Measurements from ENCODE around the gene USP25.
"Not testable (repeated sequence)": the region's sequence is repeated elsewhere in the genome, so short reads cannot be mapped to it uniquely, and the experiment has no call there.

The USP25 gene

GRCh38 chr21:15735931-15736330, 6.1 kb downstream of the USP25 start:
- H2AFZ ChIP-seq (ENCODE audit: low read length); H3K9ac ChIP-seq (ENCODE audit: low read depth, low read length, poor library complexity); H2BK120ac ChIP-seq (ENCODE audit: low read depth, low read length); H3K14ac ChIP-seq (ENCODE audit: low read length); H3K23ac ChIP-seq (ENCODE audit: low read depth, low read length, poor library complexity); H2BK12ac ChIP-seq (ENCODE audit: low read length); H3K36me3 ChIP-seq (replicated peaks in 1 of 2; ENCODE audit: control insufficient read depth in 2 of 2, insufficient read depth in 2 of 2, low read length in 2 of 2); H2BK5ac ChIP-seq (ENCODE audit: low read length); H3K79me1 ChIP-seq (ENCODE audit: low read depth, low read length); H3K27ac ChIP-seq (replicated peaks; ENCODE audit: low read length); H3K4ac ChIP-seq (ENCODE audit: low read length); H2AK5ac ChIP-seq (ENCODE audit: low read depth, low read length); DNase-seq (ENCODE audit: low spot score); H3K9me3 ChIP-seq (replicated peaks in 1 of 2; ENCODE audit: control insufficient read depth in 2 of 2, insufficient read depth in 1 of 2, low read depth in 1 of 2, low read length in 2 of 2); H3K18ac ChIP-seq (ENCODE audit: low read length); H4K91ac ChIP-seq (ENCODE audit: low read depth, low read length, poor library complexity); H3K4me2 ChIP-seq (ENCODE audit: insufficient read depth, low read length, poor library complexity, severe bottlenecking); H3K27me3 ChIP-seq (ENCODE audit: control insufficient read depth in 3 of 3, insufficient read depth in 3 of 3, low read depth in 1 of 3, low read length in 3 of 3); H4K8ac ChIP-seq (ENCODE audit: low read depth, low read length); H3K4me1 ChIP-seq (ENCODE audit: control insufficient read depth in 2 of 2, insufficient read depth in 1 of 2, low read depth in 1 of 2, low read length in 2 of 2); H2BK15ac ChIP-seq (ENCODE audit: low read length); H3K4me3 ChIP-seq (ENCODE audit: low read length in 2 of 2): not testable (repeated sequence)
- no CpG with 5 or more reads among the region's 4 CpGs for WGBS, 2 donors (ENCODE audit: extremely low coverage in 2 of 2, insufficient read length in 2 of 2, insufficient replicate concordance in 1 of 2)

GRCh38 chr21:15738779-15739178, 9.0 kb downstream of the USP25 start:
- not testable (repeated sequence) for H2BK120ac ChIP-seq (ENCODE audit: low read depth, low read length); H4K8ac ChIP-seq (ENCODE audit: low read depth, low read length); H3K9ac ChIP-seq (ENCODE audit: low read depth, low read length, poor library complexity); H2BK15ac ChIP-seq (ENCODE audit: low read length); H3K4me2 ChIP-seq (ENCODE audit: insufficient read depth, low read length, poor library complexity, severe bottlenecking); H3K36me3 ChIP-seq (replicated peaks in 1 of 2; ENCODE audit: control insufficient read depth in 2 of 2, insufficient read depth in 2 of 2, low read length in 2 of 2); H3K18ac ChIP-seq (ENCODE audit: low read length); H3K14ac ChIP-seq (ENCODE audit: low read length); DNase-seq (ENCODE audit: low spot score); H2BK12ac ChIP-seq (ENCODE audit: low read length); H3K4ac ChIP-seq (ENCODE audit: low read length); H2AK5ac ChIP-seq (ENCODE audit: low read depth, low read length); H4K91ac ChIP-seq (ENCODE audit: low read depth, low read length, poor library complexity); H3K4me3 ChIP-seq (ENCODE audit: low read length in 2 of 2); H3K79me1 ChIP-seq (ENCODE audit: low read depth, low read length); H3K27me3 ChIP-seq (ENCODE audit: control insufficient read depth in 3 of 3, insufficient read depth in 3 of 3, low read depth in 1 of 3, low read length in 3 of 3); H2AFZ ChIP-seq (ENCODE audit: low read length); H3K4me1 ChIP-seq (ENCODE audit: control insufficient read depth in 2 of 2, insufficient read depth in 1 of 2, low read depth in 1 of 2, low read length in 2 of 2); H3K27ac ChIP-seq (replicated peaks; ENCODE audit: low read length); H3K23ac ChIP-seq (ENCODE audit: low read depth, low read length, poor library complexity); H2BK5ac ChIP-seq (ENCODE audit: low read length)
- no CpG with 5 or more reads among the region's 10 CpGs for WGBS, 2 donors (ENCODE audit: extremely low coverage in 2 of 2, insufficient read length in 2 of 2, insufficient replicate concordance in 1 of 2)
- H3K9me3 ChIP-seq (replicated peaks in 1 of 2; ENCODE audit: control insufficient read depth in 2 of 2, insufficient read depth in 1 of 2, low read depth in 1 of 2, low read length in 2 of 2) = peaks cover 0 to 22% of the 10 kb centered on the region in 2 donors

GRCh38 chr21:15740383-15740782, 10.6 kb downstream of the USP25 start:
- Histone ChIP-seq H3K27ac (replicated peaks; ENCODE audit: low read length) (no peak overlapping the region), H4K91ac (ENCODE audit: low read depth, low read length, poor library complexity) (no peak overlapping the region), H3K9me3 (replicated peaks in 1 of 2; ENCODE audit: control insufficient read depth in 2 of 2, insufficient read depth in 1 of 2, low read depth in 1 of 2, low read length in 2 of 2) (peaks cover 0 to 24% of the 10 kb centered on the region in 2 donors), H2BK15ac (ENCODE audit: low read length) (no peak overlapping the region), H3K14ac (ENCODE audit: low read length) (no peak overlapping the region), H3K18ac (ENCODE audit: low read length) (no peak overlapping the region), H3K79me1 (ENCODE audit: low read depth, low read length) (peaks cover 4% of the 10 kb centered on the region), H2AFZ (ENCODE audit: low read length) (no peak overlapping the region), H3K4me1 (ENCODE audit: control insufficient read depth in 2 of 2, insufficient read depth in 1 of 2, low read depth in 1 of 2, low read length in 2 of 2) (peaks cover 8 to 9% of the 10 kb centered on the region in 2 donors), H3K4ac (ENCODE audit: low read length) (no peak overlapping the region), H2BK12ac (ENCODE audit: low read length) (no peak overlapping the region), H3K23ac (ENCODE audit: low read depth, low read length, poor library complexity) (no peak overlapping the region), H4K8ac (ENCODE audit: low read depth, low read length) (no peak overlapping the region), H3K4me3 (ENCODE audit: low read length in 2 of 2) (no peak overlapping the region), H2AK5ac (ENCODE audit: low read depth, low read length) (no peak overlapping the region), H3K4me2 (ENCODE audit: insufficient read depth, low read length, poor library complexity, severe bottlenecking) (no peak overlapping the region), H2BK120ac (ENCODE audit: low read depth, low read length) (no peak overlapping the region), H2BK5ac (ENCODE audit: low read length) (no peak overlapping the region), H3K36me3 (replicated peaks in 1 of 2; ENCODE audit: control insufficient read depth in 2 of 2, insufficient read depth in 2 of 2, low read length in 2 of 2) (peaks cover 5 to 6% of the 10 kb centered on the region in 2 donors), H3K9ac (ENCODE audit: low read depth, low read length, poor library complexity) (no peak overlapping the region), H3K27me3 (ENCODE audit: control insufficient read depth in 3 of 3, insufficient read depth in 3 of 3, low read depth in 1 of 3, low read length in 3 of 3) (no peaks in the 10 kb centered on the region)
- WGBS, 2 donors (ENCODE audit: extremely low coverage in 2 of 2, insufficient read length in 2 of 2, insufficient replicate concordance in 1 of 2) = no CpG with 5 or more reads among the region's 3 CpGs
- no peak for DNase-seq (ENCODE audit: low spot score)

- Histone ChIP-seq H2BK120ac (ENCODE audit: low read depth, low read length) (no peak overlapping the region), H3K4me1 (ENCODE audit: control insufficient read depth in 2 of 2, insufficient read depth in 1 of 2, low read depth in 1 of 2, low read length in 2 of 2) (peaks cover 8 to 9% of the 10 kb centered on the region in 2 donors), H3K9me3 (replicated peaks in 1 of 2; ENCODE audit: control insufficient read depth in 2 of 2, insufficient read depth in 1 of 2, low read depth in 1 of 2, low read length in 2 of 2) (peaks cover 0 to 23% of the 10 kb centered on the region in 2 donors), H3K4me3 (ENCODE audit: low read length in 2 of 2) (no peak overlapping the region), H3K18ac (ENCODE audit: low read length) (no peak overlapping the region), H3K27ac (replicated peaks; ENCODE audit: low read length) (no peak overlapping the region), H4K91ac (ENCODE audit: low read depth, low read length, poor library complexity) (no peak overlapping the region), H2BK5ac (ENCODE audit: low read length) (no peak overlapping the region), H3K23ac (ENCODE audit: low read depth, low read length, poor library complexity) (no peak overlapping the region), H4K8ac (ENCODE audit: low read depth, low read length) (no peak overlapping the region), H2BK15ac (ENCODE audit: low read length) (no peak overlapping the region), H3K4ac (ENCODE audit: low read length) (no peak overlapping the region), H3K79me1 (ENCODE audit: low read depth, low read length) (peaks cover 2% of the 10 kb centered on the region), H3K14ac (ENCODE audit: low read length) (no peak overlapping the region), H3K9ac (ENCODE audit: low read depth, low read length, poor library complexity) (no peak overlapping the region), H2AK5ac (ENCODE audit: low read depth, low read length) (no peak overlapping the region), H3K36me3 (replicated peaks in 1 of 2; ENCODE audit: control insufficient read depth in 2 of 2, insufficient read depth in 2 of 2, low read length in 2 of 2) (peaks cover 5 to 6% of the 10 kb centered on the region in 2 donors), H3K4me2 (ENCODE audit: insufficient read depth, low read length, poor library complexity, severe bottlenecking) (no peak overlapping the region), H2BK12ac (ENCODE audit: low read length) (no peak overlapping the region), H2AFZ (ENCODE audit: low read length) (no peak overlapping the region), H3K27me3 (ENCODE audit: control insufficient read depth in 3 of 3, insufficient read depth in 3 of 3, low read depth in 1 of 3, low read length in 3 of 3) (no peaks in the 10 kb centered on the region)
- WGBS, 2 donors (ENCODE audit: extremely low coverage in 2 of 2, insufficient read length in 2 of 2, insufficient replicate concordance in 1 of 2) = no CpG with 5 or more reads among the region's 1 CpG
- no peak for DNase-seq (ENCODE audit: low spot score)
These were observed 11.7 kb downstream of the USP25 start for GRCh38 chr21:15741510-15741909.
